ENCODE results near the gene AP1M1.

The AP1M1 gene

GRCh38 chr19:16235811-16236652, 38.3 kb downstream of the AP1M1 start:
- H3K27me3 ChIP-seq (ENCODE audit: insufficient read depth, low read depth), result no peaks in the 10 kb centered on the region
- no peak overlapping the region for H3K4me3 ChIP-seq (IDR thresholded peaks at IDR 0.05; ENCODE audit: insufficient read depth, low read depth, low read length)
- no peak for TF ChIP-seq CTCF (conservative IDR thresholded peaks at IDR 0.05; ENCODE audit: low read depth, low read length)
- H3K4me2 ChIP-seq, result no peak overlapping the region
- no peaks in the 10 kb centered on the region for H3K79me2 ChIP-seq (ENCODE audit: insufficient read depth, low read depth)
- H3K4me1 ChIP-seq (ENCODE audit: low read depth, poor library complexity, severe bottlenecking), result no peaks in the 10 kb centered on the region
- no peak overlapping the region for H3K27ac ChIP-seq
- no peak overlapping the region for H3K9ac ChIP-seq
- no peaks in the 10 kb centered on the region for H3K36me3 ChIP-seq (ENCODE audit: insufficient read depth)
- no peaks in the 10 kb centered on the region for H4K20me1 ChIP-seq (ENCODE audit: insufficient read depth)
- H2AFZ ChIP-seq (ENCODE audit: low read depth), result no peak overlapping the region

- peaks cover 7% of the 10 kb centered on the region for H3K4me1 ChIP-seq (ENCODE audit: low read depth, poor library complexity, severe bottlenecking)
- H3K9ac ChIP-seq, result no peak overlapping the region
- no peak overlapping the region for H3K4me2 ChIP-seq
- no peak for TF ChIP-seq CTCF (conservative IDR thresholded peaks at IDR 0.05; ENCODE audit: low read depth, low read length)
- H3K27me3 ChIP-seq (ENCODE audit: insufficient read depth, low read depth), result no peaks in the 10 kb centered on the region; the same call in 1 of the 2 replicates
- H4K20me1 ChIP-seq (ENCODE audit: insufficient read depth), result no peaks in the 10 kb centered on the region
- H3K4me3 ChIP-seq (IDR thresholded peaks at IDR 0.05; ENCODE audit: insufficient read depth, low read depth, low read length), result no peak overlapping the region
- no peak overlapping the region for H3K27ac ChIP-seq
- no peaks in the 10 kb centered on the region for H3K79me2 ChIP-seq (ENCODE audit: insufficient read depth, low read depth)
- no peak overlapping the region for H2AFZ ChIP-seq (ENCODE audit: low read depth)
- no peaks in the 10 kb centered on the region for H3K36me3 ChIP-seq (ENCODE audit: insufficient read depth)
These were observed 46.4 kb downstream of the AP1M1 start for GRCh38 chr19:16244091-16244490.

- no peak overlapping the region for H2AFZ ChIP-seq (ENCODE audit: low read depth)
- no peaks in the 10 kb centered on the region; the same call in 1 of the 2 replicates for H3K27me3 ChIP-seq (ENCODE audit: insufficient read depth, low read depth)
- no peak overlapping the region for H3K9ac ChIP-seq
These were observed 49.9 kb downstream of the AP1M1 start for GRCh38 chr19:16247353-16248182.

More at GRCh38 chr19:16247353-16248182, 49.9 kb downstream of the AP1M1 start:
- Histone ChIP-seq H3K36me3 (ENCODE audit: insufficient read depth) (no peaks in the 10 kb centered on the region), H3K79me2 (ENCODE audit: insufficient read depth, low read depth) (no peaks in the 10 kb centered on the region), H4K20me1 (ENCODE audit: insufficient read depth) (no peaks in the 10 kb centered on the region), H3K27ac (no peak overlapping the region), H3K4me3 (IDR thresholded peaks at IDR 0.05; ENCODE audit: insufficient read depth, low read depth, low read length) (no peak overlapping the region), H3K4me2 (no peak overlapping the region), H3K4me1 (ENCODE audit: low read depth, poor library complexity, severe bottlenecking) (peaks cover 7% of the 10 kb centered on the region)
- peak; percentile 95 for TF ChIP-seq CTCF (conservative IDR thresholded peaks at IDR 0.05; ENCODE audit: low read depth, low read length)

All from KMS-11 (cell line).